ENCODE measurements around the gene PDE4D.

PDE4D gene

DNA sequence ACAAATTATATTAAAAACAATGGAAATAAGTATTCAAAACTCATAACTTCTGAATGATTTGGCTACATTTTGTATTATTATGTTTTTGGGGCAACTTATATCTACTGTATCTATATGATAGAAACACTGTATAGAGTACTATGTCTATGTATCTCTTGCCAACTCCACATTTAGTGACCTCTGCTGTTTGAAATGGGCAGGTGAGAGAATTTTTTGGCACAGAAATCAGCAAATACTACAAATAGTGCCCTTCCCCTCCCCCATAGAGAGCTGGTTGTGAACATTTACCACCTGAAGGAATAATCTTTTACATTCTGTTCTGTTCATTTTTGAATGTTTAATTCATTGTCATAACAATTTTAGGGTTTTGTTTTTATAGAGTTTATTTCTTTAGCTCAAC lies 545.3 kb downstream of the PDE4D start:
- no peak for DNase-seq

DNA sequence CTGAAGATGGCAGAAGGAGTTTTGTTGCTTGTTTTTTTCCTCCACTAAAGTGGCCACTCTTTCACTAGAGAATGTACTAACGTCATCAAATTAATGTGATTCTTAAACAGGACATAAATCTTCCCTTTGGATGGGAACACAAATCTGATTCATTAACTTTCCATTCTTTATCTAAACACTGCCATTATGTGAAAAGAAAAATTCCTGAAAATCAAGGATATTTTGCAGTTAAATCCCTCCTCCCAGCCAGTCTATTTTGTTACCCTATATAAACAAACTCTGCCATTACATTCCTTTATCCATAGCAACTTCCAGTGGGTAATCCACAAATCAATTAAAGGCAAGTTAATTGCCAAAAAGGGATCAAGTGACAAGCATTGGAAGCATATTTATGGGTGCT lies 546.5 kb downstream of the PDE4D start:
- no peak for DNase-seq

DNA sequence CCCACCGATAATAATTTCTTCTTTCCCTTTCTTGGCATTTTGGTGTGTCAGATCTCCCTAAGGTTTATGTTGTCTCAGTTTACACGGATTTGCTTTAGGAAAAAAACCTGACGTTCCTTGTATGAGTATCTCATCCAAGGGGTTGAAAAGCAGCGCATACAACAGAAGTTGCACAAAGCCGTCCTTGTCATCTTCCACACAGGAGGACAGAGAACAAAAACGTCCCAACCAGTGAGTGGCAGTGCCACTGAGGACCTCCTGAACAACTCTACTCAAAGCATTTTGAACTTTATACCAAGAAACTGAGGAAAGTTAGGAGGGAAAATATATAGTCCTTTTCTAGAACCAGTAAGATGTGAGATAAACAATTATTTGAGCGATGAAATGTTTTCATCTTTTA lies 547.0 kb downstream of the PDE4D start:
- DNase-seq: no peak

DNA sequence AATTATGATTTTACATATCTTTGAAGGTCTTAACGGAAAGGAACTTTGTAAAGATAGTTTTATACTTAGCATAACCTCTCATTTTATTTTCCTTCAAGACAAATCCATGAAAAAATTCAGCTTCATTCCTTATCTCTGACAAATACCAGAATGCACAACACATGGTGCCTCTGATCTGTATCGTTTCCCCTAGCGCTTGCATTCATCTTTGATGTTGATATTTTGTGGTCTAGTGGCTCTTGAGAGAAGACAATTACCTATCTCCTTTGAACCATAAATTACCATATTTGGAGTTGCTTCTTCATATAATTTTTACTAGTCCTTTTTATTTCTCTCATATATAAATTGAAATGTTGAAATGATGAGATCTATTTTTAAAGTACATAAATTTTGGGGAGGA lies 551.3 kb downstream of the PDE4D start:
- DNase-seq: no peak

DNA sequence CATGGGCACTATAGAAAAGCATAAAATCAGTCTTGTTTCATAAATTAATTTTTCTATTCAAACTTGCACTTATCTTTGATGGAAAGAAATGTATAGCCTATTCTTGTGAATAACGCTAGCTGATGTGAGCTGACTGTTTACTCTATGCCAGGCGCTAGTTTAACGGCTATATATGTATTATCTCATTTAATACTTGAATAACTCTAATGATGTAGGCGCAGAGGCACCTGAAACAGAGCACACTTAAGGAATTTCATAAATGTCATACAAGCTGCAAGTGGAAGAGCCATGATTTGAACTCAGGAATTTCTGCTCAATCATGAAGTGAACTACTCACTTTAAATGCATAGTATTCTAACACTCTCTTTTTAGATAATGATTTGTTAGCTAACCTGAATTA lies 551.8 kb downstream of the PDE4D start:
- no peak for DNase-seq

DNA sequence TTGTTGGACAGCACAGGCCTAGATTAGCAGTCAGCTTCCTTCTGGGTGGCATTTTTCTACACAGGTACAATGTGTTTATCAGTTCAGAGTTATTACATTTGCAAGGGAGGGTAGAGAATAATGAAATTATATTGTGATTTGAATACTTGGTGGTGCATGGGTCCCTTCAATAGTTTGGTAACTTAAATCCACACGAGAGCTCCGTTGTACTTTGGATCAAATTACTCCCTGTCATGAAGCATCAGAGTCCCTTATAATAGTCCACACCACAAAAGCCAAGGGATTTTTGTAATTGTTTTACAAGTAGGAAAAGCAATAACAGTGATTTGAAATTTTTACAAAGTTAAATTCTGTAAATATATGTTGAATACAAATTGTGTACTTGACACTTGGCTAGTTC lies 552.4 kb downstream of the PDE4D start:
- no peak for DNase-seq

DNA sequence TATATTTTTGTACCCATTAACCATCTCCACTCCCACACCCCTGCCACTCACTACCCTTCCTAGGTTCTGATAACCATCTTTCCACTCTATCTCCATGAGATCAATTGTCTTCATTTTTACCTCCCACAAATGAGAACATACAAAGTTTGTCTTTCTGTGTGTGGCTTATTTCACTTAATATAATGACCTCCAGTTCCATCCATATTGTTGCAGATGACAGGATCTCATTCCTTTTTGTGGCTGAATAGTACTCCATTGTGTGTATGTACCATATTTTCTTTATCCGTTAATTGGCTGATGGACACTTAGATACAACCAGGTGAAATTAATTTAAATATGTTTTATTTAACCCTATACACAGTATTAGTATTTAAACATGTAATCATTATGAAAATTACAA lies 552.9 kb downstream of the PDE4D start:
- DNase-seq: no peak

DNA sequence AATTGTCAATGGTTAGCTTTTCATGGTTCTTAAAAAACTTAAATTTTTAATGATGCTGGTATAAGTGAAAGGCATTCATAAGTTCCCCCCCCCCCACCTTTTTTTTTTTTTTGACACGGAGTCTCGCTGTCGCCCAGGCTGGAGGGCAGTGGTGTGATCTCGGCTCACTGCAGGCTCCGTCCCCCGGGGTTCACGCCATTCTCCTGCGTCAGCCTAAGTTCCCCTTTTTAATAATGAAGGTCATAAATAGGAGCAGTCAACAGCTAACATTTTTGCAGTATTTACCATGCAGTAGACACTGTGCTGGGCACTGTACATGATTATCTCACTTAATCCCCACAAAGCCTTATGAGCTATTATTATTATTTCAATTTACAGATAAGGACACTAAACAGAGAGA lies 556.3 kb downstream of the PDE4D start:
- no peak for DNase-seq

DNA sequence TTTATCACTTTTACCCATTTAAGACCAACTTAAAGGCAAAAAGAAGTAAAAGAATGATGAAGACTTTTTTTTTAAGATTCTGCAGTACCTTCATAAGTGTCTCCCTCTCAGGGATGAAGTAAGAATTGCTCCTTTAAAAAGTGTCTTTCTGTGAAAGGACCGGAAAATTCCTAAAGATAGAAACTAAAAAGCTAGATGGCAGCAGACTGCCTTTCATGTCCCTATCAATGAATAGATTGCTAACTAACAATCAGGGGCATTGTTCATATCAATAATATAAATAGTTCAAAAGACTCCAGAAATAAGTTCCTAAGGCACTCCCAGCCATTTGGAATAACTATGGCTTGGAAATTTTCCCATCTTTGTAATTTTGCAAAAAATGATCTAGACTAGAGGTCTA lies 558.0 kb downstream of the PDE4D start:
- no peak for DNase-seq

DNA sequence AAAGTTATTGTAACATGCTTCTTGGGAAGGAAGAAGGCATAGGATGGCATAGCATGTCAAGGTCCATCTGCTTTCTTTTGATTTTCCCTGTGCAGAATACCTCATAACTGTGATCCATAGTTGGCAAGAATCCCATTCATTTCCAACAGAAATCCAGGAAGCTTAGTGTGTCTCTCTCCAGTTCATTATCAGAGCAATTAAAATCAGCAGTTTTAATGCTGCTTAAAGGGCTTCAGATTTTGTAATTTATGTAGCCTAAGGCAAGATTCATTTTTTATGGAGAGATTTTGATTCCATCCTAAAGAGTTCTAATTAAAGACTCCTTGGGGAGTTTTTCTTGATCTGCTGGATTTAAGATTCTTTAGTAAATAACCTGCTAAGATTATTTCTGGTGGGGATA lies 560.1 kb downstream of the PDE4D start:
- no peak for DNase-seq

DNA sequence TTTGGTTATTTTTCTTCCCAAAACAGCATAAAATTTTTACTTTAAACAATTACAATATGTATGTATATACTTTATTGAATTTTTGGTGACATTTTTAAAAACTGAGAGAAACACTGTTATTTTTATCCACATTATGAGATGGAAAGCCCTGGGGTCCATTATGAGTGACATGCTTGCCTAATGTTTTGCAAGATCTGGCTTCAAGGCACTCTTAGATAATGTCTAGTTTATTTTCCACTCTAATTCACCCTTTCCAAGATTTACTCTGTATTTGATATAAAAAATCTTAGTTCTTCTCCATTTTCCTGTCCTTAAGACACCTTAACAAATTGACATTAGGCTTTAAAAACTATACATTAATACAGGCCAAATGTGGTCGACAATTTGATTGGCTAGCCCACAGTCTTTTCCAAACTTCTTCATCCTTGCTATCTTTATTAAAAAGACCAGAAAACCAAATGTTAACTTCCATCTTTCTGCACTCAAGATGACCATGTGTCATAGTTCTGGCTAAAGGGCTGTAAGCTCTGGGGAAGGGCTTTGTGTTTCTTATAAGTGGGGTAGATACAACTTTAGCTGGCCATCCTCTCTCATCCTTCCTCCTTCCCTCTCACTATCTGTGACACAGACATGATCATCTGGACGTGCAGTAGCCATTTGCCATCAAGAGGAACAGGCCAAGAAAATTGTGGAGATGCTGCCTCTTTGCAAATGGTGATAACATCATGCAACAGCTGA lies 561.1 kb downstream of the PDE4D start:
- DNase-seq: no peak

DNA sequence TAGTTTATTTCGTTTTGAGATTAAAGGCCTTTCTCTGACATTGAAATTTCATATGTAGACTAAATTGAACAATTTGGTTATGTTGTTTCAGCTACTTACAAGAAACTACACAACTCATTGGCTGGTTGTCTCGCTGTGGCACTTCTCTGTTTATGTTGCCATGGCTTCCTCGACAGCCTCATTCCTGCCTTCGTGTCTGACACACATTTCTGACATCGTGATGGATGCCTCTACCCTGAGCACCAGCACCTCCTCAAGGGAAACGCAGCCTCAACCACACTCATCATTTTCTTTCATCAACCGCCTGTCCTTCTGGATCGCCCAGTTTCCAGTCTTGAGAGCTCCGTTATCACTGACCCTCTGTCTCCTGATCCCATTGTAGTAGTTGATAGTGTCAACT lies 562.8 kb downstream of the PDE4D start:
- no peak for DNase-seq

DNA sequence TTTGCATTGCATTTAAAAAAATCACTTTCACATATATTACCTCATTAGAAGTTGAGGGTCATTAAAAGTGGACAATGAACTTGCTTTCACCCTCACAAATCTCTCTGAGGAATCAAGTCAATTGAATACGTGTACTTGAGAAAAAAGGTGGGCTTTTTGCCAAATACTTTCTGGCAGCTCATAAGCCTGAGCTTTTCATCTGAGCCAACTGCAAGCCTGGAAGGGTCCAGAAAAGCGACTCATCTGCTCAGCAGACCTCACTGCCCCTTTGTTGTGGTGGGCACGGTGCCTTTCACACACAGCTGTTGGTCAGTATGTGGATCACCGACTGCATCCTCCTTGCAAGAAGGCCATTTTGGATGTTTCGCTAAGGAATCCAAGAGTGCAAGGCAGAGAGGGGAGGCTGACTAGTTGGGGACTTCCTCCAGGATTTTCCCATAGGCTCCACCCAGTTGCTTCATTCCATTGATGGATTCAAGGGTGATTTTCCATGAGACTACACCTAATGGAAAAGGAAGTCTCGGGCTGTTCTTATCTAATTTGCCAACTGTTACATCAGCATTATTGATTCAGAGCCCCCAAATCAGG lies 564.7 kb downstream of the PDE4D start:
- no peak for DNase-seq

DNA sequence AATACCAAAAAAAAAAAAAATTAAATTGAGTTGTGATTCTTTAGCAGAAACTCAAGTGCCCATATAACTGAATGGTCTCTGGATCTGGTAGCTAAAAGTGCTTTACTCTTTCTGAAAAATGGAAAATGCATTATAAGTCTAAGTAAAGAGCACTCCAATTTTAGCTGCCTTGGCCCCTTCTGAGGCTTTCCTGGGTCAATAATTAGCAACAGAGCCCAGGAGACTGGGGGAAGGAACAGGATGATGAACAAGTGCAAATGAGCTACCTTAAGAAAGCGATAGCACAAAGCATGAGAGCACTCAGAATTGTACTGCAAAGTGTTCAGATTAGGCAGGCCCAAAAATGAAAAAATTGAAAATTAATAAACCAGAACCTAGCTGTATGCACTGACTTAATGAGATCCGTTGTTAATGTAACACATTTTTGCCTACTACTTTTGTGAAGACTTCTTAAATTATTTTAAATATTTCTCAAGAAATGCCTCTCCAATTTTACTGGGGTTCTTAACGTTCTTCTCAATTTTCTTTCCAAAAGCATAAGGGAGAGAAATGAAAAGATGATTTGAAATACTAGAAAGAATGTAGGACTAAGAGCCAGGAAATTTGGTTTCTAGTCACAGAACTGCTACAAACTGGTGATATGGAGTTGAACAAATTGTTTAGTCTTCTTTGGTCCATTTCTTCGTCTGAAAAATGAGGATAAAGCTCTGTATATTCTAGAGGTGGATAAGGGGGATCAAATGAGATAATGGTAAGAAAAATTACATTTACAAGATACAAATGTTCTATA lies 566.1 kb downstream of the PDE4D start:
- no peak for DNase-seq

DNA sequence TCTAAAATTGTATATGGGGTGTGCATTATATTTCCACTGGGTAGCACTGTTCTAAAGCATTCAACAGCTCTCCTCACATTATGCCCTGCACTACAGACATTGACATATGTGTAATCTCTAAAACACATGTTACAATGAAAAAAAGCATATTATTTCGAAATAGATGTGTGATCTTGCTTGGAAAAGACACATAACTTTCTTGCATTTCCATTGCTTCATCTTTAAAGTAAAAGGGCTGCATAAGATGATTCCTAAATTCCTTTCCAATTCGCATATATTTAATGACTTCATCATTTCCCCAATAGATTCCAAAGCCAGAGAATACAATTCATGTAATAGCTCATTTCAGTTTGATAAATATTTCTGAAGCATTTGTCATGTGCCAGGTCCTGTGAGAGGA lies 566.9 kb downstream of the PDE4D start:
- DNase-seq: no peak

DNA sequence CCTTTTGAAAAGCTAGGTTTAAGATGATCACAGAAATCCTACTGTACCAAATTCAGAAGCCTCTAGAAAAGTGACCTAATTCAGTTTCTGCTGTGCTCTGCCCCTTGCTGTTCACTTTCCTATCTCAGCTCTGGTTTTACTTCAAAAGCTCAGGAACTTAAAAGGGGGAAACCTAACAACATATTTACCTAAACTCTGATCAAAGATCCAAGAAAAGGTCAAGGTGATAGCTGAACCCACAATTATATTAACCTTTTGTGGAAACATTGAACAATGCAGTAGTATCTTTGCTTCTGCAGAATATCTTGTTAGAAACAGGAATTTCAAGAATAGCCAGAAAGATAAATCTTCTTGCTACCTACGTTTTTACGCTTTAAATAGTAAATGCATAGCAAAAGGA lies 568.5 kb downstream of the PDE4D start:
- DNase-seq: no peak

DNA sequence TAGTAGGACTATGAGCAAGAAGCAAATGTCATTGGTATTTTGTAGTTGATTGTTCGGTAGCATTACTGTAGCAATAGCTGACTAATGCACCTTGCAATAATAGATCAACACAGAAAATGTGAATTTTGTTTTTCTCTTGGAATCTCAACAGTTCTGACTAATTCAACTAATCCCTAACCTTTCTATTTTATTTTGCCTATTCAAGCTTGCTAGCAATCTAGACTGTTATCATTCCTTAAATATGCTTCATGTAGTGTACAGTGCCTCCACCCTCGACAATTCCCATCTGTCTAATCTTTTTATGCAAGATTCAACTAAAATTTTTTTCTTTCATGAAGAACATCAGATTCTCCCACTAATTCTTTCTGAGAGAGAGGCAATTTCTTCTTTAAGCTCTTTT lies 570.6 kb downstream of the PDE4D start:
- no peak for DNase-seq

DNA sequence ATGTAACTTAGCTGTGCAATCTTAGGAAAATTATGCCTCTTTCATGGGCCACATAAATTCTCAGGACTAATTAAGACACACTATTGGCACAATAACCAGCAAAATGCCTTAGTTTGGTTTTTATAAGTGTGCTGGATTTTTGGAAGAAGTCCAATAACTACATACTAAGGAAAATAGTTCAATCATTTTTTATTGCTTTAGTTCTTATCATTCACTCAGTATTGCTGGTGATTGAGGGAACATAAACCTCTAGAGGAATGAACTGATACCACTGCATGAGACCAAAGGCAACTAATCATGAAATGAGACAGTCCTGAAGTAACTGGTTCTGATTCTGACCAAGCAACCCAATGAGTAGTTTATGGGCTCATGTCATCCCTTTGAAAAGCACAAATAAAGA lies 571.5 kb downstream of the PDE4D start:
- DNase-seq: no peak

DNA sequence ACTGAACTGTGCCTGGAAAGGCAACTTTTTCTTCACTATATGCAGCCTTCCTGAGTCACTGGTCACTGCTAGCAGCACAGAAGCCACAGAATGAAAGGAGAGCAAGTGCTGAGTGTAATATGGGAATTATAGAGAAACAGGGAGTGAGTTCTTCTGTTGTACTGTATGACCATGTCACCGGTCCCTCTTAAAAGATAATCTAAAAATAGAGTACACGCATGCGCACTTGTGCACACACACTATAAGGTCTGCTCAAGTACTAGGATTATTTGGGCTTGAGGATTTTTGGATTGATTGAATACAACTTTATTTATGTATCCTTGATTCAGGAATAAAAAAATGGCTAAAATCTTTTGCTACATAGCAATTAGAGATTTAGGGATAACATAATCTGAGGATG lies 571.9 kb downstream of the PDE4D start:
- no peak for DNase-seq

DNA sequence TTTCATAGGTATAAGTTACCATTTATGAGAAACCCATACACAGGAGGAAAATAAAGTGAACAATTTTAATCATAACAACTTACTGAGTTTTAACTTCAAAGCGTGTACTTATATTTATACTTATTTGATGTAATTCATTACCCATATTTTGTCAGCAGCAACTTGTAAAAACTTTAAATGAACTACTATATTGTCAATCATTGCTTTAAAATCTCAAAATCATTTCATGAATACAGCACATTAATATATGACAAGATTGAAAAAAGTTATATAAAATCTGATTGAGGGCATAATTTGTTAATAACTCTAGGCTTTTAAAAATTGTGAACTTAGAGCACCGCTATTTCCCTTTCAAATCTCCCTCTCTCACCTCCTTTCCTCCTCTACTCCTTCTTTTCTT lies 573.1 kb downstream of the PDE4D start:
- DNase-seq: no peak

DNA sequence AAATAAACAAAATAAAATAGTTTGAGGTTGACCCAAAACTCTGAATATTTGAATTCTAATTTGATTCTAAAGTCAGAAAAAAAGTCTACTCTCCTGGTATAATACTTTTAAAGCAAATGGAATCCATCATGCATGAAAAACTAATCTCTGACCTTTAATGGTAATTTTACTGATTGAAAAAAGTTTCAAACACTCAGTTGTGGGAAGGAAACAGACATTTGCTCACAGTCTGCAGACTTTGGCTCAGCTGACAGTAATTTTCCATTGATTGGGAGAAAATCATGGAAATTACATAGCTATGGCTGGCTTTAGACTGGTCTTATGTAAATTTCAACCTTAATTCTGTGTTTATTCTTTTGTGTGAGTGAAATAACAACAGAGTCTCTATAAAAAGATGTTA lies 574.3 kb downstream of the PDE4D start:
- no peak for DNase-seq

DNA sequence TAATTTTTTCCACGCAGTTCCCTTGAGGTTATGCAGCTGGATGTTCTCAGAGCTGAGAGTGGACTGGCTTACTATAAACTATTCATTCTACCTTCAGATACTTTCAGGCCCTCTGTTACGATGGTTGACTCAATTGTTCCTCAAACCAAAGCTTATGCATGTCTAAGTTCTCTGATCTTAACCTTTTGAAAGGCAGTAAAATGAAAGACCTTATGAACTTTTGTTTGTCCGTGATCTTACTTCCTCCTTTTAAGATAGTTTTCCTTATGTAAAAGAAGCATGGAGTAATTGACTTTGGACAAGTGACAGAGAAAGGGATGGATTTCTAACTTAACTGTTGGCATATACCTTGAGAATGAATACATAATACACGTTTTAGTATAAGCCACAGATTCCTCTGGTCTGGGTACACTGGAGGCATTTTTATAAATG lies 575.7 kb downstream of the PDE4D start:
- no peak for DNase-seq

DNA sequence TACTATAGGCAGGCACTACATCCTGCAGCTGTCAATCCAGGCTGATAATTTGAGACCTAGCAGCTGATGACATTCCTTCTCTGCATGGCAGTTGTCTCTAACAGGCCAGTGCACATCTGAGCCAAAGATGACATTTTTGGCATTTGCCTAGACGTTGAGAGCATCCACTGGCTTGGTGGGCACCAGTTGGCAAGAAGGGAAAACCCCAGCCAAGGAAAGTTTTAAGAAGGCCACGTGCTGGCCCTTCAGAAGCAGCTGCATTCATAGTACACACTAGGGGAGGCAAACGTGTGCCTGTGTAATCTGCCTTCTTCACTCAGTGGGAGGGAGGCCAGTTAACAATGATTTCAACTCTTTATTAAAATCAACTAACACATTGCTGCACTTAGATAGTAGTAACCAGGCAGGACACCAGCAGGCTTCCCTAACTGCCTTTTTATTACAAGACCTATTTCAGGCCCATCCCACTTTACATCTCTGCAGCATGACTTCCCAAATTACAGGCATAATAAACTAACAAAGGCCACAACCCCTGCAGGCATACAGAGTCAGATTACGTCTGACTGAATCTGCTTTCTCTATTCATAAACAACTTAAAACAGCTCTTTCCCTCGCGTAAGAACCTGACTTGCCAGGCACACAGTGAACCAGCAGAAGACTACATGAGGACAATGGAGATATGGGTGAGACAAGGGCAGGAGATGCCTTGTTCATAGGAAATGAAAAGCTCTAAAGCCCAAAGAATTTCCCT lies 576.3 kb downstream of the PDE4D start:
- peak; percentile 61 for DNase-seq

DNA sequence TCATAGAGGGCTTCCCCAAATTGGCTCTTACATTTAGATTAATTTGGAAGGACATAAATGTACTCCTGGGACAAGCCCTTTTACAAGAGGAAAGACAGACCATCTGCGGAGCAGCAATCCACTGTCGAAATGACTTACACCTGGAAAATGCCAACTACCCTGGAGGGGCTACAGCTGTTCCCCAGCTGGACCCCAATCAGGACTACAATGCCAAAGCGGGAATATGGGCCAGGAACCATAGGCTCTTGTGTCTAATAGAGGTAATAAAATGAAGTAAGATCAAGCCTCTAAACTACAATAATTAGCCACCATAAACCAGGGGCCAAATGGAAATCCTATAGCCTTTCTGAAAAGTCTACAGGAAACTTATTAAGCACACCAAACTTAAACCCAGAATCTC lies 581.3 kb downstream of the PDE4D start:
- DNase-seq: no peak

Data from NCI-H748 treated with DMSO at 0.1 percent for 48 hours (cell line).